Mesenchymal stem cell (in vitro differentiated cells and primary cell): ENCODE data around the gene ZAR1L.
A peak's percentile ranks its signal among the peaks of the same experiment; 100 is the strongest.

Experiments used
- DNase-seq: peaks from one replicate; pipeline ENCODE4 v3.0.0-alpha.2; 2013
- H2AFZ ChIP-seq: one replicate; pipeline ENCODE4 v1.6.1; 2013; ENCODE audit warnings: low read depth, mild to moderate bottlenecking, control low read depth, inconsistent platforms, low read length, moderate library complexity
- H2AK5ac ChIP-seq: 2 replicates; pipeline ENCODE4 v1.6.1; 2013; ENCODE audit warnings: low read length, moderate library complexity, mild to moderate bottlenecking, inconsistent platforms; ENCODE audit not compliant: severe bottlenecking
- H2BK120ac ChIP-seq: one replicate; pipeline ENCODE4 v1.6.1; 2013; ENCODE audit warnings: low read depth, mild to moderate bottlenecking, inconsistent platforms, low read length, moderate library complexity
- H2BK12ac ChIP-seq, 2 experiments: one replicate each; pipeline ENCODE4 v1.6.1; 2013; ENCODE audit warnings: inconsistent platforms in 2 of 2, low read length in 2 of 2, mild to moderate bottlenecking in 2 of 2, moderate library complexity in 2 of 2, control low read depth in 1 of 2
- H2BK15ac ChIP-seq: one replicate; pipeline ENCODE4 v1.6.1; 2013; ENCODE audit warnings: mild to moderate bottlenecking, low read depth, inconsistent platforms; ENCODE audit not compliant: poor library complexity, severe bottlenecking
- H2BK5ac ChIP-seq: 2 replicates; pipeline ENCODE4 v1.6.1; 2013; ENCODE audit warnings: low read depth, mild to moderate bottlenecking, low read length, control low read depth, inconsistent platforms; ENCODE audit not compliant: poor library complexity, severe bottlenecking
- H3K14ac ChIP-seq, 2 experiments: one replicate each; pipeline ENCODE4 v1.6.1; 2013; ENCODE audit warnings: inconsistent platforms in 2 of 2, low read length in 2 of 2, control low read depth in 1 of 2, mild to moderate bottlenecking in 1 of 2, moderate library complexity in 1 of 2
- H3K18ac ChIP-seq, 2 experiments: one replicate each; pipeline ENCODE4 v1.6.1; 2013; ENCODE audit warnings: inconsistent platforms in 2 of 2, low read length in 2 of 2, control low read depth in 1 of 2, low read depth in 1 of 2, mild to moderate bottlenecking in 1 of 2
- H3K23ac ChIP-seq, 2 experiments: one replicate each; pipeline ENCODE4 v1.6.1; 2013; ENCODE audit warnings: inconsistent platforms in 2 of 2, low read length in 2 of 2, mild to moderate bottlenecking in 2 of 2, moderate library complexity in 2 of 2, control low read depth in 1 of 2
- H3K27ac ChIP-seq: 2 replicates; pipeline ENCODE4 v1.5.1; 2013; ENCODE audit warnings: mild to moderate bottlenecking, moderate library complexity, low read length, control low read depth, inconsistent platforms; ENCODE audit not compliant: poor library complexity, severe bottlenecking
- H3K27me3 ChIP-seq, 2 experiments: 2 replicates each; pipeline versions ENCODE4 v1.6.1 to v1.7.0; 2013; ENCODE audit warnings: low read length in 2 of 2, mild to moderate bottlenecking in 2 of 2, moderate library complexity in 2 of 2, control low read depth in 1 of 2, inconsistent platforms in 1 of 2; ENCODE audit not compliant: control insufficient read depth in 1 of 2, insufficient read depth in 1 of 2
- H3K36me3 ChIP-seq, 2 experiments: 2 replicates each; pipeline versions ENCODE4 v1.6.1 to v1.7.0; 2013; ENCODE audit warnings: low read length in 2 of 2, control low read depth in 1 of 2, inconsistent platforms in 1 of 2, low read depth in 1 of 2, mild to moderate bottlenecking in 1 of 2; ENCODE audit not compliant: insufficient read depth in 2 of 2, control insufficient read depth in 1 of 2
- H3K4ac ChIP-seq, 2 experiments: one replicate each; pipeline ENCODE4 v1.6.1; 2013; ENCODE audit warnings: inconsistent platforms in 2 of 2, low read length in 2 of 2, mild to moderate bottlenecking in 2 of 2, moderate library complexity in 2 of 2, control low read depth in 1 of 2, low read depth in 1 of 2
- H3K4me1 ChIP-seq: 2 replicates; pipeline ENCODE4 v1.6.1; 2013; ENCODE audit warnings: low read depth, low read length, control low read depth; ENCODE audit not compliant: control insufficient read depth, insufficient read depth
- H3K4me2 ChIP-seq: 2 replicates; pipeline ENCODE4 v1.6.1; 2013; ENCODE audit warnings: low read length, mild to moderate bottlenecking, inconsistent platforms; ENCODE audit not compliant: poor library complexity, severe bottlenecking
- H3K4me3 ChIP-seq, 2 experiments: 2 replicates each; pipeline versions ENCODE4 v1.5.1 to v1.7.0; 2013; ENCODE audit warnings: low read length in 2 of 2, mild to moderate bottlenecking in 2 of 2, control low read depth in 1 of 2, low read depth in 1 of 2; ENCODE audit not compliant: insufficient read depth in 1 of 2
- H3K79me1 ChIP-seq: replicated peaks from 2 replicates; pipeline ENCODE4 v1.6.1; 2013; ENCODE audit warnings: mild to moderate bottlenecking, control low read depth, low read length, inconsistent platforms; ENCODE audit not compliant: poor library complexity, severe bottlenecking
- H3K9ac ChIP-seq: 2 replicates; pipeline ENCODE4 v1.7.0; 2013; ENCODE audit warnings: mild to moderate bottlenecking, low read length, moderate library complexity
- H3K9me3 ChIP-seq: 2 replicates; pipeline ENCODE4 v1.7.0; 2013; ENCODE audit warnings: mild to moderate bottlenecking, low read length; ENCODE audit not compliant: control insufficient read depth
- H4K8ac ChIP-seq: one replicate; pipeline ENCODE4 v1.6.1; 2013; ENCODE audit warnings: inconsistent platforms, mild to moderate bottlenecking, low read length, moderate library complexity
- H4K91ac ChIP-seq: one replicate; pipeline ENCODE4 v1.6.1; 2013; ENCODE audit warnings: mild to moderate bottlenecking, low read length, inconsistent platforms
- WGBS: methylation state at CpG from one replicate; pipeline ENCODE4 v1.1.7; 2013; ENCODE audit warnings: mixed read lengths; 5-methylcytosine and 5-hydroxymethylcytosine counted together

Gene ZAR1L

DNA sequence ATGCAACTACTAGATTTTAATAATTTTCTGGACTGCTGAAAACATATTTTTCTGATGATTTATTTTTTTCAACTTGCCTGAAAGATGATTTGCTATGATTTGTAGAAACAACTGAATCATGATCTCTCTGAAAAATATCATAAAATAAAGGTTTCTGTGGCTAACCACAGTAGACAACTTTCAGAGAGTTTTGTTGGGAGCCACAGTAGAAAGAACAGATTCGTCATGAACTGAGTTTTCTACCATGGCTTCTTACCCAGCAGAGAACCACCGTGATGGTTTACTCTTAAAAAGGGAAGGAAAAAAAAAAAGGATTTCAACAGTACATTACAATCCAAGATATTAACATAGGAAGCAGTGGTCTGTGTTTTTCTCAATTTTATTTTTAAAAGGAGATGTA is 18.0 kb downstream of the ZAR1L start:
- H2BK5ac ChIP-seq: no peak overlapping the region
- no peak overlapping the region for H2AFZ ChIP-seq
- peaks cover 0 to 3% of the 10 kb centered on the region in 2 experiments for H3K36me3 ChIP-seq
- H3K14ac ChIP-seq: no peak overlapping the region
- WGBS: 100% methylated on average over 1 of the region's 2 CpGs
- H4K91ac ChIP-seq: no peak overlapping the region
- H3K4me1 ChIP-seq: no peaks in the 10 kb centered on the region
- no peak overlapping the region for H3K23ac ChIP-seq
- no peak overlapping the region for H2BK12ac ChIP-seq
- no peak overlapping the region for H3K4ac ChIP-seq
- no peak overlapping the region for H4K8ac ChIP-seq
- no peaks in the 10 kb centered on the region for H3K79me1 ChIP-seq
- H3K27me3 ChIP-seq: peaks cover 25 to 32% of the 10 kb centered on the region in 2 experiments
- DNase-seq: no peak
- H3K9me3 ChIP-seq: no peaks in the 10 kb centered on the region
- no peak overlapping the region for H2AK5ac ChIP-seq
- H3K27ac ChIP-seq: no peak overlapping the region
- no peak overlapping the region for H2BK120ac ChIP-seq
- H3K4me3 ChIP-seq: no peak overlapping the region
- no peak overlapping the region for H3K4me2 ChIP-seq
- H3K18ac ChIP-seq: no peak overlapping the region
- no peak overlapping the region for H3K9ac ChIP-seq
- no peak overlapping the region for H2BK15ac ChIP-seq

DNA sequence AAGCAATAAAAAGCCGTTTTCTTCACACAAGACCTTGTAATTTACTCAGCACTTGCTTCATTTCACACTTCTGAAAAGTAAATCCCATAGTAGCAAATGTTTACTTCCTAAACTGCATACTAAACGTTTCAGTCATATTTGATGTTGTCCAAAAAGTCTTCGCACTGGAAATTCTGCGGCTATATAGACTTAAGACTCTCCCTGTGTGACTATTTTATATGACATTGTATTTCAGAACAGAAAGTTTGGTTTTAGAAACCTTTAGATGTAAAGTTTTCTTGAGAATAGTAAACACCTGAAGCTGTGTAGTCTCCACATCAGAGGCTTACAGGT is 29.6 kb downstream of the ZAR1L start:
- no peak overlapping the region for H4K8ac ChIP-seq
- no peak overlapping the region for H2AFZ ChIP-seq
- H3K4ac ChIP-seq: no peak overlapping the region
- no peak for DNase-seq
- no peak overlapping the region for H2BK15ac ChIP-seq
- H3K9me3 ChIP-seq: no peaks in the 10 kb centered on the region
- WGBS: 77% methylated on average over 4 of the region's 4 CpGs
- H3K27ac ChIP-seq: peak overlapping the region; percentile 73
- H4K91ac ChIP-seq: no peak overlapping the region
- H3K4me1 ChIP-seq: no peaks in the 10 kb centered on the region
- H3K14ac ChIP-seq: no peak overlapping the region
- H2AK5ac ChIP-seq: no peak overlapping the region
- H3K4me3 ChIP-seq: no peak overlapping the region
- no peaks in the 10 kb centered on the region for H3K79me1 ChIP-seq
- no peak overlapping the region for H2BK5ac ChIP-seq
- no peak overlapping the region for H3K4me2 ChIP-seq
- no peaks in the 10 kb centered on the region for H3K27me3 ChIP-seq
- no peak overlapping the region for H2BK12ac ChIP-seq
- H3K18ac ChIP-seq: no peak overlapping the region
- peak overlapping the region; percentile 60 for H3K9ac ChIP-seq
- H2BK120ac ChIP-seq: no peak overlapping the region
- no peak overlapping the region for H3K23ac ChIP-seq
- H3K36me3 ChIP-seq: peaks cover 0 to 11% of the 10 kb centered on the region in 2 experiments

DNA sequence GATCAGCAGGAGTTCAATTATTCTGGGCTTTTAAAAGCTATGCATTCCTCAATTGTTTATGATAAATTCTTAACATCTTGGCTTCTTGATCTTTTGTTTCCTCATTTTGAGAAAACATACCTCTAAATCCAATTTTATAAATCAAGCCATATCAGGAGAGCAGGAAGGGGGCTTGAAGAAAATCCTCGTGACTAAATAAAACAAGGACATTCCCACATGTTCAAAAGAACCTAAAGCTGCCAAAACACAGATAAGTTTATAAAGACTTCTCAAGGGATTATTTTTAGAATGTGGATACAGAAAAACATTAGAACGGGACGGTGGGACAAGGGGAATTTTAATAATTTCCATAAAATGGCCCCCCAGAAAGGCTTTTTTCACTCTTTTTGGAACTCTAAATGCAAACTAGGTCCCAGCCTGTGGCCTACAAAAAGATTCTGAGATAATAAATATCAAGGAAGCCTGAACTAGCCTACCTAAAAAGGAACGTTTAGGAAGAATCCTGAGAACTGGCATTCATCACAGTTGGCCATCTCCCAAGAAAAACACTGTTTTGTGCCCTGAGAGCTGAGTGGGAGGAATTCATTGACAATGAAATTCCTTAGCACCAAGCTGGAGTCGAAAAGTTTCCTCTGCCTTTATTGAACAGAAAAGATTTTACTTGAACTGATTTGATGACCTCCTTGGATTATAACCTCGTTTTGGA is 30.1 kb downstream of the ZAR1L start:
- H3K4ac ChIP-seq: no peak overlapping the region
- no peaks in the 10 kb centered on the region for H3K9me3 ChIP-seq
- H4K8ac ChIP-seq: peak overlapping the region; percentile 37
- peak overlapping the region; percentile 60 for H3K9ac ChIP-seq
- H3K4me2 ChIP-seq: no peak overlapping the region
- no peak overlapping the region for H2BK120ac ChIP-seq
- H2BK15ac ChIP-seq: no peak overlapping the region
- no peak overlapping the region for H3K18ac ChIP-seq
- peak overlapping the region; percentile 73 for H3K27ac ChIP-seq
- no peak overlapping the region for H2BK12ac ChIP-seq
- no peak overlapping the region for H2AFZ ChIP-seq
- H3K27me3 ChIP-seq: no peaks in the 10 kb centered on the region
- H3K14ac ChIP-seq: no peak overlapping the region
- DNase-seq: no peak
- no peak overlapping the region for H3K23ac ChIP-seq
- H4K91ac ChIP-seq: no peak overlapping the region
- H2AK5ac ChIP-seq: no peak overlapping the region
- H3K36me3 ChIP-seq: peaks cover 0 to 11% of the 10 kb centered on the region in 2 experiments
- H3K4me1 ChIP-seq: no peaks in the 10 kb centered on the region
- no peaks in the 10 kb centered on the region for H3K79me1 ChIP-seq
- WGBS: 77% methylated on average over 3 of the region's 6 CpGs
- H2BK5ac ChIP-seq: no peak overlapping the region
- H3K4me3 ChIP-seq: no peak overlapping the region

DNA sequence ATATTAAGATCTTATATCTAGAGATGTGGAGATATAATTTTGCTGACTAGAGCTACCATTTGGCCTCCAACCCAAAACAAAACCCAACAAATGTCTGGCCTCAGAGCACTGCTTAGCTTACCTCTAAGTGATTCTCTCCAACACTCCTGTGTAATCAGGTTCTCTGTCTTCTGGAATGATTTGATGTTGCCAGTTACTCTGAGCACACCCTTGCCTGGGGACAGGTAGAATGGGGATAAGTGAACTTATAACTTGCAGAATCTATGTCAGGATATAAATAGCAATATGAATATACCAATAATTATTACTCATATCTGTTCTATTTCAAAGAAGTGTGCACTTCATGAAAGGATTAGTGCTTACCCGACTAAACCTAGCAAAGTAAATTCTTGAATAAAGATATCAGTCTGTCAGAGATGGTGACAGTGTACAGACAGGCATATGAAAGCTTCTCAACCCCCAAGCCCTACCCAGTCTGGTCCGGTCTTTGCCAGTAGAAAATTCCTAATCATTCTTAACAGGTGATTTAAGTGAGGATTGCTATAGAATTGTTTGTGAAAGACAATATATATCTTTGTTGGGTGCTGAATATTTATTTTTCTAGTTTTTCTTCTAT is 33.0 kb downstream of the ZAR1L start:
- no peak overlapping the region for H2AFZ ChIP-seq
- 100% methylated on average over 1 of the region's 2 CpGs for WGBS

More for the DNA sequence above, 33.0 kb downstream of the ZAR1L start:
- H3K14ac ChIP-seq: no peak overlapping the region
- no peaks in the 10 kb centered on the region for H3K27me3 ChIP-seq
- H3K18ac ChIP-seq: no peak overlapping the region
- no peak overlapping the region for H4K8ac ChIP-seq
- H3K9ac ChIP-seq: no peak overlapping the region
- no peak overlapping the region for H2AK5ac ChIP-seq
- no peak overlapping the region for H3K27ac ChIP-seq
- peaks cover 0 to 8% of the 10 kb centered on the region in 2 experiments for H3K36me3 ChIP-seq
- no peak overlapping the region for H3K4ac ChIP-seq
- H3K4me1 ChIP-seq: no peaks in the 10 kb centered on the region
- H4K91ac ChIP-seq: no peak overlapping the region
- no peaks in the 10 kb centered on the region for H3K79me1 ChIP-seq
- no peak overlapping the region for H2BK12ac ChIP-seq
- H2BK15ac ChIP-seq: no peak overlapping the region
- no peak overlapping the region for H2BK5ac ChIP-seq
- DNase-seq: no peak
- no peaks in the 10 kb centered on the region for H3K9me3 ChIP-seq
- H2BK120ac ChIP-seq: no peak overlapping the region
- H3K23ac ChIP-seq: no peak overlapping the region
- H3K4me3 ChIP-seq: no peak overlapping the region
- no peak overlapping the region for H3K4me2 ChIP-seq
